GM06990 (cell line): ENCODE data around the gene CDH8.

Experiments used
- DNase-seq: peaks from one replicate; pipeline ENCODE4 v3.0.0-alpha.2; 2011; ENCODE audit not compliant: insufficient read length; ENCODE audit errors: extremely low read depth
- H3K27me3 ChIP-seq: replicated peaks from 2 replicates; pipeline ENCODE4 v1.6.0; 2011; ENCODE audit warnings: low read length; ENCODE audit not compliant: control insufficient read depth, insufficient read depth
- H3K36me3 ChIP-seq: 2 replicates; pipeline ENCODE4 v1.5.1; 2011; ENCODE audit warnings: low read length; ENCODE audit not compliant: control insufficient read depth, insufficient read depth
- H3K4me3 ChIP-seq: replicated peaks from 2 replicates; pipeline ENCODE4 v1.5.1; 2011; ENCODE audit warnings: low read depth, mild to moderate bottlenecking, control low read depth, low read length
- TF ChIP-seq, protein P1 (sequence below): IDR thresholded peaks from 2 replicates; pipeline ENCODE4 v1.5.1; 2011; ENCODE audit warnings: low read length, control low read depth, mild to moderate bottlenecking, inconsistent platforms; ENCODE audit not compliant: insufficient read depth, poor library complexity, severe bottlenecking

Gene CDH8

GRCh38 chr16:62029947-62030346, 6.3 kb downstream of the CDH8 start:
- no peak for DNase-seq
- Histone ChIP-seq H3K4me3 (no peak overlapping the region), H3K36me3 (no peaks in the 10 kb centered on the region), H3K27me3 (no peaks in the 10 kb centered on the region)
- TF ChIP-seq, protein P1, sequence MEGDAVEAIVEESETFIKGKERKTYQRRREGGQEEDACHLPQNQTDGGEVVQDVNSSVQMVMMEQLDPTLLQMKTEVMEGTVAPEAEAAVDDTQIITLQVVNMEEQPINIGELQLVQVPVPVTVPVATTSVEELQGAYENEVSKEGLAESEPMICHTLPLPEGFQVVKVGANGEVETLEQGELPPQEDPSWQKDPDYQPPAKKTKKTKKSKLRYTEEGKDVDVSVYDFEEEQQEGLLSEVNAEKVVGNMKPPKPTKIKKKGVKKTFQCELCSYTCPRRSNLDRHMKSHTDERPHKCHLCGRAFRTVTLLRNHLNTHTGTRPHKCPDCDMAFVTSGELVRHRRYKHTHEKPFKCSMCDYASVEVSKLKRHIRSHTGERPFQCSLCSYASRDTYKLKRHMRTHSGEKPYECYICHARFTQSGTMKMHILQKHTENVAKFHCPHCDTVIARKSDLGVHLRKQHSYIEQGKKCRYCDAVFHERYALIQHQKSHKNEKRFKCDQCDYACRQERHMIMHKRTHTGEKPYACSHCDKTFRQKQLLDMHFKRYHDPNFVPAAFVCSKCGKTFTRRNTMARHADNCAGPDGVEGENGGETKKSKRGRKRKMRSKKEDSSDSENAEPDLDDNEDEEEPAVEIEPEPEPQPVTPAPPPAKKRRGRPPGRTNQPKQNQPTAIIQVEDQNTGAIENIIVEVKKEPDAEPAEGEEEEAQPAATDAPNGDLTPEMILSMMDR, result no peak

DNA sequence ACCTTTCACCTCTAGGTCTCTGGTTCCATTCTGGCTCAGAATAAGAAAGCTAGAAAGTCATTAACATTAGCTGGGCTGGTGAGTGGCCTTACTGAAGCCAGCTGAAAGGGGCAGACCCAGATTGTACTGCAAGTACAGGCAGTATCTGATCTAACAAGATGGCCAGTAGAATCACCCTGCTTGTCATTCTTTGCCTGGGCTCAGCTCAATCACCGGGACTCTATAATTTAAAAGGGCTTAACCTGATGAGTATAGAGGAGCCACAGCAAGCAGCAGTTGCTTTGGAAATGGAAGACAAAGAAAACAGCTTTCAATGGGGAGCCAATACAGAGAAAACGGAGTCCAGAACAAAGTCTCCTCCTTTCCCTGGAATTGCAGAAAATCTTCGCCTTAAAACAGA, 13.6 kb downstream of the CDH8 start:
- no peak overlapping the region for H3K4me3 ChIP-seq
- no peak for DNase-seq
- no peaks in the 10 kb centered on the region for H3K36me3 ChIP-seq
- no peaks in the 10 kb centered on the region for H3K27me3 ChIP-seq
- TF ChIP-seq, protein P1, result no peak

- Histone ChIP-seq H3K27me3 (no peaks in the 10 kb centered on the region), H3K36me3 (no peaks in the 10 kb centered on the region), H3K4me3 (no peak overlapping the region)
- TF ChIP-seq, protein P1, result no peak
- no peak for DNase-seq
Observed at GRCh38 chr16:62021161-62021581, 15.1 kb downstream of the CDH8 start.

DNA sequence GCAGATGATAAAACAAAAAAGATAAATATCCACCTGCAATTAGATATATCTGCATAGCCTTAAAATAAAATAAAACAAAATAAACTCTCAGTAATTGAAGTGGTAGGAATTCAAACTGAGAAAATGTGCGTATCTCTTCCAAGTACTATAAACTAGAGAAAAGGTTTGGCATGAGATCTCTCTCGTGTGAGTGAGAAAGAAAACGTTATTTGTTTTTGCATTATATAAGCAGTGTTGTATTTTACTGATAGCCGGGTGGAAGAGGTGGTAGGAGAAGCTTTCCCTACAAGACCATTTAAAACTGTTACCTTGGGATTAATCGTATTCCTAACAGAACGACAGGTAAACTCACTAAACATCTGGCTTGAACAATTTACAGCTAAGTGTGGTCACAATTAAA, 15.6 kb downstream of the CDH8 start:
- H3K36me3 ChIP-seq, result no peaks in the 10 kb centered on the region
- no peak overlapping the region for H3K4me3 ChIP-seq
- TF ChIP-seq, protein P1, result no peak
- no peak for DNase-seq
- H3K27me3 ChIP-seq, result no peaks in the 10 kb centered on the region

GRCh38 chr16:62019851-62020250, 16.4 kb downstream of the CDH8 start:
- Histone ChIP-seq H3K36me3 (no peaks in the 10 kb centered on the region), H3K4me3 (no peak overlapping the region), H3K27me3 (no peaks in the 10 kb centered on the region)
- no peak for DNase-seq
- TF ChIP-seq, protein P1, result no peak
